MM.1S (cell line): ENCODE data around the gene IGSF6.
"Not testable (repeated sequence)": the region's sequence is repeated elsewhere in the genome, so short reads cannot be mapped to it uniquely, and the experiment has no call there.

ENCODE experiments used
- DNase-seq: peaks from one replicate; pipeline ENCODE4 v3.0.0-alpha.2; 2015
- H2AFZ ChIP-seq: fragments of 300-600 bp; sonication (generic); 2 replicates; pipeline ENCODE4 v1.6.0; 2016; ENCODE audit warnings: antibody characterized with exemption, low read length
- H3F3A ChIP-seq: fragments of 300-600 bp; sonication (generic); 2 replicates; pipeline ENCODE4 v1.6.1; 2016; ENCODE audit warnings: mild to moderate bottlenecking, antibody characterized with exemption, low read length, moderate library complexity, mixed read lengths; ENCODE audit not compliant: insufficient read depth
- H3K27ac ChIP-seq: fragments of 300-600 bp; sonication (generic); 2 replicates; pipeline ENCODE4 v1.5.1; 2016; ENCODE audit warnings: mild to moderate bottlenecking, low read length
- H3K27me3 ChIP-seq: fragments of 300-600 bp; sonication (generic); replicated peaks from 2 replicates; pipeline ENCODE4 v1.6.0; 2016; ENCODE audit warnings: low read length; ENCODE audit not compliant: insufficient read depth
- H3K36me3 ChIP-seq: fragments of 300-600 bp; sonication (generic); replicated peaks from 2 replicates; pipeline ENCODE4 v1.6.1; 2016; ENCODE audit warnings: mild to moderate bottlenecking, low read length, mixed read lengths; ENCODE audit not compliant: insufficient read depth
- H3K4me1 ChIP-seq: fragments of 300-600 bp; sonication (generic); 2 replicates; pipeline ENCODE4 v1.6.1; 2016; ENCODE audit warnings: low read length, mixed read lengths
- H3K4me2 ChIP-seq: fragments of 300-600 bp; sonication (generic); 2 replicates; pipeline ENCODE4 v1.6.0; 2016; ENCODE audit warnings: low read depth, low read length
- H3K4me3 ChIP-seq: fragments of 300-600 bp; sonication (generic); 2 replicates; pipeline ENCODE4 v1.5.1; 2016; ENCODE audit warnings: low read length, mixed read lengths
- H3K79me2 ChIP-seq: fragments of 300-600 bp; sonication (generic); 2 replicates; pipeline ENCODE4 v1.6.1; 2016; ENCODE audit warnings: mixed run types, low read length, mixed read lengths
- H3K9ac ChIP-seq: fragments of 300-600 bp; sonication (generic); 2 replicates; pipeline ENCODE4 v1.6.1; 2016; ENCODE audit warnings: low read length, mixed read lengths
- H3K9me2 ChIP-seq: fragments of 300-600 bp; sonication (generic); replicated peaks from 2 replicates; pipeline ENCODE4 v1.6.1; 2016; ENCODE audit warnings: mild to moderate bottlenecking, low read length, mixed read lengths; ENCODE audit not compliant: insufficient read depth
- H3K9me3 ChIP-seq: fragments of 300-600 bp; sonication (generic); replicated peaks from 2 replicates; pipeline ENCODE4 v1.6.1; 2016; ENCODE audit warnings: mild to moderate bottlenecking, low read length, mixed read lengths; ENCODE audit not compliant: insufficient read depth
- H4K20me1 ChIP-seq: fragments of 300-600 bp; sonication (generic); 2 replicates; pipeline ENCODE4 v1.6.1; 2016; ENCODE audit warnings: mild to moderate bottlenecking, low read length, moderate library complexity, mixed read lengths; ENCODE audit not compliant: insufficient read depth
- CTCF ChIP-seq: fragments of 300-600 bp; sonication (generic); IDR thresholded peaks from 2 replicates; pipeline ENCODE4 v1.5.1; 2016; ENCODE audit warnings: antibody characterized with exemption, low read length, mixed read lengths
- EZH2 ChIP-seq: fragments of 300-600 bp; sonication (generic); optimal IDR thresholded peaks from 2 replicates; pipeline ENCODE3; 2017; ENCODE audit warnings: low read depth, mild to moderate bottlenecking, antibody characterized with exemption, low read length, mixed read lengths
- EZH2phosphoT487 ChIP-seq: fragments of 300-600 bp; sonication (generic); IDR thresholded peaks from 2 replicates; pipeline ENCODE4 v1.6.1; 2018; ENCODE audit warnings: antibody characterized with exemption, low read length

Gene IGSF6

GRCh38 chr16:21637032-21637968, 15.1 kb downstream of the IGSF6 start:
- Histone ChIP-seq H2AFZ (no peak overlapping the region), H4K20me1 (no peaks in the 10 kb centered on the region), H3K4me2 (no peak overlapping the region), H3K9ac (no peak overlapping the region), H3F3A (no peaks in the 10 kb centered on the region; the same call in 1 of the 2 replicates), H3K4me3 (no peak overlapping the region), H3K9me2 (no peaks in the 10 kb centered on the region), H3K36me3 (no peaks in the 10 kb centered on the region), H3K9me3 (no peaks in the 10 kb centered on the region), H3K4me1 (no peaks in the 10 kb centered on the region), H3K79me2 (peaks cover 6% of the 10 kb centered on the region; the same call in 1 of the 2 replicates), H3K27ac (no peak overlapping the region), H3K27me3 (no peaks in the 10 kb centered on the region)
- no peak for DNase-seq
- TF ChIP-seq CTCF (no peak), EZH2 (no peak), EZH2phosphoT487 (no peak)

- not testable (repeated sequence) for H2AFZ ChIP-seq, H3F3A ChIP-seq, H3K9ac ChIP-seq, H3K27ac ChIP-seq, H3K36me3 ChIP-seq, H3K4me1 ChIP-seq, H4K20me1 ChIP-seq, DNase-seq, H3K79me2 ChIP-seq, H3K27me3 ChIP-seq, H3K9me2 ChIP-seq, H3K4me2 ChIP-seq, H3K9me3 ChIP-seq, H3K4me3 ChIP-seq
Observed at GRCh38 chr16:21635694-21636093, 16.7 kb downstream of the IGSF6 start.

GRCh38 chr16:21634216-21634615, 18.2 kb downstream of the IGSF6 start:
- TF ChIP-seq EZH2 (no peak), EZH2phosphoT487 (no peak), CTCF (no peak)
- Histone ChIP-seq H3K36me3 (peaks cover 1% of the 10 kb centered on the region; the same call in 1 of the 2 replicates), H3K9me3 (no peaks in the 10 kb centered on the region), H4K20me1 (no peaks in the 10 kb centered on the region), H3K4me3 (no peak overlapping the region), H3K27ac (no peak overlapping the region), H3K9me2 (no peaks in the 10 kb centered on the region), H3K4me2 (no peak overlapping the region), H3K9ac (no peak overlapping the region), H3K4me1 (no peaks in the 10 kb centered on the region), H3K79me2 (no peaks in the 10 kb centered on the region), H3K27me3 (no peaks in the 10 kb centered on the region), H3F3A (no peaks in the 10 kb centered on the region; the same call in 1 of the 2 replicates), H2AFZ (no peak overlapping the region)
- no peak for DNase-seq

DNA sequence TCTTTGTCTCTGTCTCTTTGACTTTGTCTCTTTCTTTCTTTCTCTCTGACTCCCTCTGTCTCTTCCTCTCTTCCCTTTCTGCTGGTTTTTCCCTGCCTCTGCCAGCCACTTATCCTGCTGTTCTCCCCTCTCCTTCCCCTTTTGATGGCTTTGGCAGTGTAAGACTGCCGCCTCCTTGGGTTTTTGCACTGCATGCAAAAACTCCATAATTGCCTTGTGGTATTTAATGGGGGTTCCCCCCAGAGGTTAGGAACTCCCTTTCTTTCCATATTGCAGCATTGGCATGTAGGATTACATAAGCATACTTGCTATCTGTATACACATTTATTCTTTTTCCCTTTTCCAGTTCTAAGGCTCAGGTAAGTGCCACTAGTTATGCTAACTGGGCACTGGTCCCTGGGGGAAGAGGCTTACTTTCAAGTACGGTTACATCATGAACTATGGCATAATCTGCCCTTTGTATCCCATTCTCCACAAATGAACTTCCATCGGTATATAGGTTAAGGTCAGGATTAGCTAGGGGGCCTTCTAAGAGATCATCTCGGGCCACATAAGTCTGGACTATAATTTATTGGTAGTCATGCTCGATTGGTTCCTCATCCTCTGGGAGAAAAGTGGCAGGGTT, 20.3 kb downstream of the IGSF6 start:
- not testable (repeated sequence) for H3K4me3 ChIP-seq, H3K9me3 ChIP-seq, H4K20me1 ChIP-seq, H3K4me2 ChIP-seq, DNase-seq, H3K36me3 ChIP-seq, H3F3A ChIP-seq, H3K79me2 ChIP-seq, H2AFZ ChIP-seq, H3K9me2 ChIP-seq, H3K27me3 ChIP-seq, H3K27ac ChIP-seq, H3K4me1 ChIP-seq, H3K9ac ChIP-seq

- H3K9ac ChIP-seq, H3K4me3 ChIP-seq, H3F3A ChIP-seq, H3K27me3 ChIP-seq, DNase-seq, H3K9me2 ChIP-seq, H3K36me3 ChIP-seq, H2AFZ ChIP-seq, H3K4me2 ChIP-seq, H3K4me1 ChIP-seq, H3K9me3 ChIP-seq, H3K27ac ChIP-seq, H4K20me1 ChIP-seq, H3K79me2 ChIP-seq: not testable (repeated sequence)
Observed at GRCh38 chr16:21631376-21631775, 21.0 kb downstream of the IGSF6 start.

DNA sequence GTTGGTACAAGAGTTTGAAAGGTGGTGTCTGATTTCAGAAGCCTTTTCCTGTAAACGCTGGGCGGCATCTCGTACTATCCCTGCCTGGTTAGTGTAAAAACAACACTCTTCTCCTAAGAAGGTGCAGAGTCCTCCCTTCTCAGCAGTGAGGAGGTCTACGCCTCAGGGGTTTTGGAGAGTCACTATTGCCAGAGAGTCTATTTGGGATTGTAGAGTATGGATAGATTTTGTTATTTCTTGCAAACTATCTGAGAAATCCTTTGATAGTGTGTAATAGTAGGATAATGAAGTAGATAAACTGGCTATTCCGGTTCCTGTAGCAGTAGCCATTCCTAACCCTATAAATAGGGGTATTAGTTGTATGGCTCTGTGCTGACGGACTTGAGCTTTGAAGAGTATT, 21.5 kb downstream of the IGSF6 start:
- H3K9ac ChIP-seq, H3F3A ChIP-seq, H3K27me3 ChIP-seq, DNase-seq, H3K4me3 ChIP-seq, H3K79me2 ChIP-seq, H2AFZ ChIP-seq, H3K4me1 ChIP-seq, H3K36me3 ChIP-seq, H3K9me2 ChIP-seq, H3K4me2 ChIP-seq, H3K9me3 ChIP-seq, H4K20me1 ChIP-seq, H3K27ac ChIP-seq: not testable (repeated sequence)
